GM18868 (cell line): ENCODE measurements around the gene CLK2.
"Not testable (repeated sequence)": the region's sequence is repeated elsewhere in the genome, so short reads cannot be mapped to it uniquely, and the experiment has no call there.

ENCODE experiments used
- ATAC-seq: cut with Tn5 transposase; IDR thresholded peaks from one replicate; pipeline ENCODE4 v1.9.1; 2021; ENCODE audit warnings: mild to moderate bottlenecking, moderate library complexity; ENCODE audit not compliant: unreplicated experiment

Gene CLK2

GRCh38 chr1:155218854-155219591 is 54.3 kb downstream of the CLK2 start:
- ATAC-seq = no peak

- not testable (repeated sequence) for ATAC-seq
Measured at GRCh38 chr1:155214702-155215101, 58.6 kb downstream of the CLK2 start.
